ENCODE data around the gene OVOL2. TPM values are rescaled to one million over a fixed set of nuclear protein-coding genes. Genes with fewer than 3 reads are reported as not detected.

The OVOL2 gene
- total and polyA plus RNA-seq, 7 experiments from 2014 or later = not detected

GRCh38 chr20:18020931-18021330 lies 36.8 kb downstream of the OVOL2 start:
- H3K27me3 Mint-ChIP-seq = peaks cover 0 to 5% (median 0%) of the 10 kb centered on the region in 5 donors
- intact Hi-C loops (cut with micrococcal nuclease) = no loop called here
- POLR2A ChIA-PET = no interaction called here

GRCh38 chr20:18019068-18019467 lies 38.6 kb downstream of the OVOL2 start:
- Mint-ChIP-seq H3K4me3 (no peak overlapping the region), H3K4me1 (peaks cover 0 to 3% (median 0%) of the 10 kb centered on the region in 7 donors), H3K27me3 (peaks cover 0 to 5% (median 0%) of the 10 kb centered on the region in 5 donors), H3K27ac (no peak overlapping the region), H3K36me3 (no peaks in the 10 kb centered on the region), H3K9me3 (peaks cover 0 to 3% (median 0%) of the 10 kb centered on the region in 11 donors)
- Histone ChIP-seq H3K27me3 (ENCODE audit: control insufficient read depth in 2 of 2, insufficient read depth in 2 of 2, low read length in 2 of 2) (no peaks in the 10 kb centered on the region), H3K4me3 (ENCODE audit: low read length) (no peak overlapping the region), H3K9me3 (ENCODE audit: control insufficient read depth in 2 of 3, low read length in 3 of 3) (no peaks in the 10 kb centered on the region), H3K4me1 (ENCODE audit: control insufficient read depth in 2 of 2, insufficient read depth in 2 of 2, low read length in 2 of 2) (no peaks in the 10 kb centered on the region), H3K27ac (ENCODE audit: low read depth, low read length) (no peak overlapping the region), H3K36me3 (ENCODE audit: control insufficient read depth in 2 of 3, insufficient read depth in 3 of 3, low read length in 3 of 3) (no peaks in the 10 kb centered on the region)
- intact Hi-C loops (cut with micrococcal nuclease) = no loop called here
- ATAC-seq (peak; percentile 66), DNase-seq (no peak)
- CTCF ChIA-PET = no interaction called here
- POLR2A ChIA-PET = no interaction called here

More at GRCh38 chr20:18020931-18021330, 36.8 kb downstream of the OVOL2 start:
- H3K9me3 ChIP-seq (ENCODE audit: control insufficient read depth in 2 of 3, low read length in 3 of 3) = no peaks in the 10 kb centered on the region
- H3K27ac ChIP-seq (ENCODE audit: low read depth, low read length) = no peak overlapping the region
- DNase-seq (no peak), ATAC-seq (no peak)
- Mint-ChIP-seq H3K9me3 (peaks cover 0 to 3% (median 0%) of the 10 kb centered on the region in 11 donors), H3K4me3 (no peak overlapping the region), H3K4me1 (peaks cover 0 to 3% (median 0%) of the 10 kb centered on the region in 7 donors), H3K27ac (no peak overlapping the region), H3K36me3 (no peaks in the 10 kb centered on the region)
- CTCF ChIA-PET = no interaction called here
- H3K4me1 ChIP-seq (ENCODE audit: control insufficient read depth in 2 of 2, insufficient read depth in 2 of 2, low read length in 2 of 2) = no peaks in the 10 kb centered on the region
- H3K36me3 ChIP-seq (ENCODE audit: control insufficient read depth in 2 of 3, insufficient read depth in 3 of 3, low read length in 3 of 3) = no peaks in the 10 kb centered on the region
- H3K4me3 ChIP-seq (ENCODE audit: low read length) = no peak overlapping the region
- no peaks in the 10 kb centered on the region for H3K27me3 ChIP-seq (ENCODE audit: control insufficient read depth in 2 of 2, insufficient read depth in 2 of 2, low read length in 2 of 2)

GRCh38 chr20:18018100-18018499 lies 39.6 kb downstream of the OVOL2 start:
- no peak overlapping the region for H3K4me3 ChIP-seq (ENCODE audit: low read length)
- H3K9me3 Mint-ChIP-seq = peaks cover 0 to 3% (median 0%) of the 10 kb centered on the region in 11 donors
- intact Hi-C loops (cut with micrococcal nuclease) = no loop called here
- H3K4me3 Mint-ChIP-seq = no peak overlapping the region
- no peaks in the 10 kb centered on the region for H3K4me1 ChIP-seq (ENCODE audit: control insufficient read depth in 2 of 2, insufficient read depth in 2 of 2, low read length in 2 of 2)
- no peak overlapping the region for H3K27ac Mint-ChIP-seq
- no peaks in the 10 kb centered on the region for H3K36me3 ChIP-seq (ENCODE audit: control insufficient read depth in 2 of 3, insufficient read depth in 3 of 3, low read length in 3 of 3)
- peaks cover 0 to 5% (median 0%) of the 10 kb centered on the region in 5 donors for H3K27me3 Mint-ChIP-seq
- DNase-seq (no peak), ATAC-seq (no peak)
- H3K27me3 ChIP-seq (ENCODE audit: control insufficient read depth in 2 of 2, insufficient read depth in 2 of 2, low read length in 2 of 2) = no peaks in the 10 kb centered on the region
- ChIA-PET CTCF (interaction anchor here (0.6 kb wide), 1 partner anchor 39 kb away, joined by 3 read pairs; no protein-coding TSS in a partner anchor), POLR2A (no interaction called here)
- peaks cover 0 to 3% (median 0%) of the 10 kb centered on the region in 7 donors for H3K4me1 Mint-ChIP-seq
- H3K27ac ChIP-seq (ENCODE audit: low read depth, low read length) = no peak overlapping the region
- H3K36me3 Mint-ChIP-seq = no peaks in the 10 kb centered on the region
- H3K9me3 ChIP-seq (ENCODE audit: control insufficient read depth in 2 of 3, low read length in 3 of 3) = no peaks in the 10 kb centered on the region

- POLR2A ChIA-PET = no interaction called here
- CTCF ChIA-PET = no interaction called here
- Mint-ChIP-seq H3K4me1 (peaks cover 0 to 3% (median 0%) of the 10 kb centered on the region in 7 donors), H3K27ac (no peak overlapping the region), H3K36me3 (no peaks in the 10 kb centered on the region), H3K27me3 (peaks cover 0 to 5% (median 0%) of the 10 kb centered on the region in 5 donors), H3K4me3 (no peak overlapping the region), H3K9me3 (peaks cover 0 to 3% (median 0%) of the 10 kb centered on the region in 11 donors)
- Histone ChIP-seq H3K27me3 (ENCODE audit: control insufficient read depth in 2 of 2, insufficient read depth in 2 of 2, low read length in 2 of 2) (no peaks in the 10 kb centered on the region), H3K4me1 (ENCODE audit: control insufficient read depth in 2 of 2, insufficient read depth in 2 of 2, low read length in 2 of 2) (no peaks in the 10 kb centered on the region), H3K27ac (ENCODE audit: low read depth, low read length) (no peak overlapping the region), H3K4me3 (ENCODE audit: low read length) (no peak overlapping the region), H3K9me3 (ENCODE audit: control insufficient read depth in 2 of 3, low read length in 3 of 3) (no peaks in the 10 kb centered on the region), H3K36me3 (ENCODE audit: control insufficient read depth in 2 of 3, insufficient read depth in 3 of 3, low read length in 3 of 3) (no peaks in the 10 kb centered on the region)
- DNase-seq (no peak), ATAC-seq (no peak)
- intact Hi-C loops (cut with micrococcal nuclease) = no loop called here
Measured at GRCh38 chr20:18016772-18017171, 40.9 kb downstream of the OVOL2 start.

GRCh38 chr20:18014411-18014810 lies 43.3 kb downstream of the OVOL2 start:
- no peaks in the 10 kb centered on the region for H3K9me3 ChIP-seq (ENCODE audit: control insufficient read depth in 2 of 3, low read length in 3 of 3)
- POLR2A ChIA-PET = no interaction called here
- H3K27me3 ChIP-seq (ENCODE audit: control insufficient read depth in 2 of 2, insufficient read depth in 2 of 2, low read length in 2 of 2) = no peaks in the 10 kb centered on the region
- no peaks in the 10 kb centered on the region for H3K4me1 ChIP-seq (ENCODE audit: control insufficient read depth in 2 of 2, insufficient read depth in 2 of 2, low read length in 2 of 2)
- no peaks in the 10 kb centered on the region for H3K36me3 ChIP-seq (ENCODE audit: control insufficient read depth in 2 of 3, insufficient read depth in 3 of 3, low read length in 3 of 3)
- no peak for ATAC-seq
- no peaks in the 10 kb centered on the region for H3K36me3 Mint-ChIP-seq
- intact Hi-C loops (cut with micrococcal nuclease) = no loop called here
- H3K4me3 Mint-ChIP-seq = no peak overlapping the region
- peaks cover 0 to 5% (median 0%) of the 10 kb centered on the region in 5 donors for H3K27me3 Mint-ChIP-seq
- H3K9me3 Mint-ChIP-seq = no peaks in the 10 kb centered on the region
- H3K4me3 ChIP-seq (ENCODE audit: low read length) = no peak overlapping the region
- CTCF ChIA-PET = interaction anchor here (0.6 kb wide), 1 partner anchor 327 kb away, joined by 3 read pairs; no protein-coding TSS in a partner anchor
- H3K27ac ChIP-seq (ENCODE audit: low read depth, low read length) = no peak overlapping the region
- H3K27ac Mint-ChIP-seq = no peak overlapping the region
- DNase-seq = no peak
- H3K4me1 Mint-ChIP-seq = peaks cover 0 to 3% (median 0%) of the 10 kb centered on the region in 7 donors

- no peaks in the 10 kb centered on the region for H3K4me1 Mint-ChIP-seq
- H3K36me3 Mint-ChIP-seq = no peaks in the 10 kb centered on the region
- no peak for DNase-seq
- POLR2A ChIA-PET = no interaction called here
- Histone ChIP-seq H3K4me3 (ENCODE audit: low read length) (no peak overlapping the region), H3K4me1 (ENCODE audit: control insufficient read depth in 2 of 2, insufficient read depth in 2 of 2, low read length in 2 of 2) (no peaks in the 10 kb centered on the region), H3K36me3 (ENCODE audit: control insufficient read depth in 2 of 3, insufficient read depth in 3 of 3, low read length in 3 of 3) (no peaks in the 10 kb centered on the region), H3K27me3 (ENCODE audit: control insufficient read depth in 2 of 2, insufficient read depth in 2 of 2, low read length in 2 of 2) (no peaks in the 10 kb centered on the region), H3K27ac (ENCODE audit: low read depth, low read length) (no peak overlapping the region), H3K9me3 (ENCODE audit: control insufficient read depth in 2 of 3, low read length in 3 of 3) (no peaks in the 10 kb centered on the region)
- no peak overlapping the region for H3K27ac Mint-ChIP-seq
- H3K9me3 Mint-ChIP-seq = no peaks in the 10 kb centered on the region
- intact Hi-C loops (cut with micrococcal nuclease) = no loop called here
- no peak for ATAC-seq
- H3K4me3 Mint-ChIP-seq = no peak overlapping the region
- H3K27me3 Mint-ChIP-seq = no peaks in the 10 kb centered on the region
- CTCF ChIA-PET = interaction anchor here (0.6 kb wide), 1 partner anchor 104 kb away, joined by 3 read pairs; no protein-coding TSS in a partner anchor
Measured at GRCh38 chr20:18012901-18013300, 44.8 kb downstream of the OVOL2 start.

GRCh38 chr20:18011951-18012645 lies 45.6 kb downstream of the OVOL2 start:
- no peak for DNase-seq
- Mint-ChIP-seq H3K36me3 (no peaks in the 10 kb centered on the region), H3K4me3 (no peak overlapping the region), H3K27me3 (no peaks in the 10 kb centered on the region), H3K9me3 (no peaks in the 10 kb centered on the region), H3K4me1 (no peaks in the 10 kb centered on the region), H3K27ac (no peak overlapping the region)
- no peak overlapping the region for H3K27ac ChIP-seq (ENCODE audit: low read depth, low read length)
- H3K4me3 ChIP-seq (ENCODE audit: low read length) = no peak overlapping the region
- ChIA-PET CTCF (no interaction called here), POLR2A (no interaction called here)
- ATAC-seq = no peak
- H3K4me1 ChIP-seq (ENCODE audit: control insufficient read depth in 2 of 2, insufficient read depth in 2 of 2, low read length in 2 of 2) = no peaks in the 10 kb centered on the region
- no peaks in the 10 kb centered on the region for H3K9me3 ChIP-seq (ENCODE audit: control insufficient read depth in 2 of 3, low read length in 3 of 3)
- intact Hi-C loops (cut with micrococcal nuclease) = no loop called here
- no peaks in the 10 kb centered on the region for H3K27me3 ChIP-seq (ENCODE audit: control insufficient read depth in 2 of 2, insufficient read depth in 2 of 2, low read length in 2 of 2)
- H3K36me3 ChIP-seq (ENCODE audit: control insufficient read depth in 2 of 3, insufficient read depth in 3 of 3, low read length in 3 of 3) = no peaks in the 10 kb centered on the region

Data from naive thymus-derived CD4-positive, alpha-beta T cell (primary cell).